Upper lobe of left lung (tissue), 6 donors: ENCODE data around the gene UBE2C. TPM values are rescaled to one million over a fixed set of nuclear protein-coding genes. Genes with fewer than 3 reads are reported as not detected.

Source experiments
- ATAC-seq, 2 donors: fragments of 200-7000 bp; cut with Tn5 transposase; one replicate each; pipeline ENCODE4 v1.9.1; 2022; ENCODE audit warnings: mild to moderate bottlenecking in 2 of 2, moderate library complexity in 2 of 2; ENCODE audit not compliant: low FRiP score in 2 of 2
- DNase-seq, 2 donors: peaks; one replicate each; pipeline ENCODE4 v3.0.0-alpha.2; 2019 to 2020
- H3K27ac ChIP-seq, 4 donors: fragments of 200-600 bp; sonication (generic); one replicate each; pipeline ENCODE4 v1.5.1; 2016 to 2019
- H3K27me3 ChIP-seq, 4 donors: fragments of 200-600 bp; sonication (generic); one replicate each; pipeline ENCODE4 v1.5.1; 2017 to 2019
- H3K36me3 ChIP-seq, 4 donors: fragments of 200-600 bp; sonication (generic); one replicate each; pipeline ENCODE4 v1.5.1; 2016 to 2019
- H3K4me1 ChIP-seq, 4 donors: fragments of 200-600 bp; sonication (generic); one replicate each; pipeline ENCODE4 v1.5.1; 2018 to 2019
- H3K4me3 ChIP-seq, 4 donors: fragments of 200-600 bp; sonication (generic); one replicate each; pipeline ENCODE4 v1.5.1; 2017 to 2019; ENCODE audit warnings: mild to moderate bottlenecking in 2 of 4, moderate library complexity in 1 of 4
- H3K9me3 ChIP-seq, 4 donors: fragments of 200-600 bp; sonication (generic); one replicate each; pipeline ENCODE4 v1.5.1; 2018 to 2019
- EP300 ChIP-seq, 4 donors: sonication (generic); formaldehyde crosslinking; IDR thresholded peaks; one replicate each; pipeline ENCODE4 v1.5.1; 2017; ENCODE audit warnings: antibody characterized with exemption in 4 of 4, control low read depth in 2 of 4
- POLR2A ChIP-seq, 4 donors: fragments of 450-650 bp; IDR thresholded peaks; one replicate each; pipeline ENCODE4 v1.5.1; 2016 to 2017; ENCODE audit warnings: antibody characterized with exemption in 4 of 4, mild to moderate bottlenecking in 2 of 4
- POLR2AphosphoS5 ChIP-seq, 2 donors: sonication (generic); formaldehyde crosslinking; IDR thresholded peaks; one replicate each; pipeline ENCODE4 v1.5.1; 2017; ENCODE audit warnings: antibody characterized with exemption in 2 of 2
- WGBS, 2 donors: methylation state at CpG; one replicate each; pipeline ENCODE4 v1.1.5; 2017 to 2018; 5-methylcytosine and 5-hydroxymethylcytosine counted together
- total RNA-seq, 6 donors: library from RNA; depleted of rRNA in 4 of 6; stranded (reverse); fragments of >200 nt in 4 of 6; gene quantifications; one replicate each; pipeline versions ENCODE4 v1.1.0 to v1.2.1, GENCODE V29; 2016 to 2021
- TF ChIP-seq, protein P1 (sequence below), 6 experiments: fragments of 450-650 bp in 4 of 6; fragments of 200-600 bp in 2 of 6; sonication (generic) in 2 of 6; IDR thresholded peaks; one replicate each; pipeline ENCODE4 v1.5.1; 2016 to 2019; ENCODE audit warnings: antibody characterized with exemption in 6 of 6
- donor health status: DM: no; HTN: no; CAD: no; lungs with moderate emphysema.
- donor health status: DM: no; HTN: yes; CAD: no; lungs with severe emphysema.

The UBE2C gene
- total RNA-seq, 6 donors from 2014 or later: 1.1 to 12.5 (median 3.5) TPM; not detected in 2

DNA sequence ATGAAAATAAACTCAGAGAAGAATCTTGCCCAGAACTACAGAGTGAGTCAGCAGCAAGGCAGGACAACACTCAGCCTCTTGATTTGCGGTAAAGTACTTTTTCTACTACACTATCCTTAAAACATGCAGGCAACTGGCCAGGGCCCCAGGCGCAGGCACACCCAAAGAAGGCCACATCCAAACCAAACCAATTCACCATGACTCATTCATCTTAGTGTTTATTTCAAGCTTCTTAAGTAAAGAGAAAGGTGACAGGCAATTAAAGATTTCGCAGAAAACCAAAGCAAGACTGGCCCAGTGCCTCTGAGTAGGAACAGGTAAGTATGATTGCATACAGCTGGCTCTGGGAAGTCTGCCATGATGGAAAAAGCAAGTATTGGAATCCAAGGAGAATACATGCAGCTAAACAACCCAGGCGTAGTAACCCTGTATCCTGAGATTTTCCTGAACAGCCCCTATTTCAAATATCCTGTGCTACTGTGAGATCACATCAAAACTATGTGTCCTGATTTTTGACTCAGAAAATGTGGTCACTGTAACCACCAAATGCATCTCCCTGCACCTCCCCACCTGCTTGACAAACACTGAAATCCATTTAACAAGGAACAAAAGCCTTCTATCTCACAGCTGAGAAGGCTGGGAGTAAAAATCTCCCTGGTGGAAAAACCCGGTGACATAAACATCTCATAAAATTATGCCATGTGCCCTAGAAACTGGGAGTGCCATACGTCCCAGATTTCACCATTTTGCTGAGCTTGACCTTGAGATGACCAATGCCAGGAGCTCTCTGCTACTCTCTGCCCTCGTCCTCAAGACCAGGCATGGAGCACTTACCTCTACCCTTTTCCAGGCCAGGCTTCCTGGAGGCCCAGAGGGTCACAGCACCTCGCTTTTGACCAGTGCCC is 33.2 kb upstream of the UBE2C start:
- 50 to 52% methylated on average over 8 of the region's 8 CpGs for WGBS, 2 donors
- Histone ChIP-seq H3K9me3 (no peaks in the 10 kb centered on the region), H3K27ac (peak overlapping the region; percentile 68 to 92 (median 76)), H3K36me3 (no peaks in the 10 kb centered on the region), H3K4me3 (no peak overlapping the region), H3K27me3 (no peaks in the 10 kb centered on the region), H3K4me1 (peaks cover 27 to 61% (median 32%) of the 10 kb centered on the region in 4 donors)
- TF ChIP-seq EP300 (IDR thresholded peaks at IDR 0.05) (peak in 3 of 4 donors; percentile 46 to 92 (median 60)), POLR2AphosphoS5 (IDR thresholded peaks at IDR 0.05) (peak; percentile 60 to 65)
- TF ChIP-seq, protein P1, sequence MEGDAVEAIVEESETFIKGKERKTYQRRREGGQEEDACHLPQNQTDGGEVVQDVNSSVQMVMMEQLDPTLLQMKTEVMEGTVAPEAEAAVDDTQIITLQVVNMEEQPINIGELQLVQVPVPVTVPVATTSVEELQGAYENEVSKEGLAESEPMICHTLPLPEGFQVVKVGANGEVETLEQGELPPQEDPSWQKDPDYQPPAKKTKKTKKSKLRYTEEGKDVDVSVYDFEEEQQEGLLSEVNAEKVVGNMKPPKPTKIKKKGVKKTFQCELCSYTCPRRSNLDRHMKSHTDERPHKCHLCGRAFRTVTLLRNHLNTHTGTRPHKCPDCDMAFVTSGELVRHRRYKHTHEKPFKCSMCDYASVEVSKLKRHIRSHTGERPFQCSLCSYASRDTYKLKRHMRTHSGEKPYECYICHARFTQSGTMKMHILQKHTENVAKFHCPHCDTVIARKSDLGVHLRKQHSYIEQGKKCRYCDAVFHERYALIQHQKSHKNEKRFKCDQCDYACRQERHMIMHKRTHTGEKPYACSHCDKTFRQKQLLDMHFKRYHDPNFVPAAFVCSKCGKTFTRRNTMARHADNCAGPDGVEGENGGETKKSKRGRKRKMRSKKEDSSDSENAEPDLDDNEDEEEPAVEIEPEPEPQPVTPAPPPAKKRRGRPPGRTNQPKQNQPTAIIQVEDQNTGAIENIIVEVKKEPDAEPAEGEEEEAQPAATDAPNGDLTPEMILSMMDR (IDR thresholded peaks at IDR 0.05): no peak
- peak; percentile 87 to 94 for ATAC-seq
- peak; percentile 87 to 92 for DNase-seq

DNA sequence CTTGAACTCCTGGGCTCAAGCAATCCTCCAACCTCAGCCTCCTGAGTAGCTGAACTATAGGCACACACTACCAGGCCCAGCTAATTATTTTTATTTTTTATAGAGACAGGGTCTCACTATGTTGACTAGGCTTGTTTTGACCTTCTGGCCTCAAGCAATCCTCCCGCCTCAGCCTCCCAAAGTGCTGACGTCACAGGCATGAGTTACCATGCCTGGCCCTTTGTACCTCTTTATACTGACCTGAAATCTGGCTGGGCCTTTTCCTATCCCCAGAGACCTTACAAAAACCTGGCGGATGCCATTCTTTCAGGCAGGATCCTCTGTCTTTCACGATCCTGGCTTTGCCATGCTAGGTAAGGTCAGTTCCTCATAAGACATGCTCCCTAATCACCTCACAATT is 32.3 kb upstream of the UBE2C start:
- 67 to 93% methylated on average over 4 of the region's 4 CpGs for WGBS, 2 donors
- H3K4me3 ChIP-seq: no peak overlapping the region
- TF ChIP-seq POLR2AphosphoS5 (IDR thresholded peaks at IDR 0.05) (no peak), EP300 (IDR thresholded peaks at IDR 0.05) (no peak), POLR2A (IDR thresholded peaks at IDR 0.05) (no peak)
- TF ChIP-seq, protein P1 (IDR thresholded peaks at IDR 0.05): no peak
- H3K36me3 ChIP-seq: no peaks in the 10 kb centered on the region
- H3K27ac ChIP-seq: peak overlapping the region; percentile 68 to 92 (median 76)
- DNase-seq (no peak), ATAC-seq (no peak)
- no peaks in the 10 kb centered on the region for H3K27me3 ChIP-seq
- H3K9me3 ChIP-seq: no peaks in the 10 kb centered on the region
- H3K4me1 ChIP-seq: peaks cover 27 to 67% (median 34%) of the 10 kb centered on the region in 4 donors

DNA sequence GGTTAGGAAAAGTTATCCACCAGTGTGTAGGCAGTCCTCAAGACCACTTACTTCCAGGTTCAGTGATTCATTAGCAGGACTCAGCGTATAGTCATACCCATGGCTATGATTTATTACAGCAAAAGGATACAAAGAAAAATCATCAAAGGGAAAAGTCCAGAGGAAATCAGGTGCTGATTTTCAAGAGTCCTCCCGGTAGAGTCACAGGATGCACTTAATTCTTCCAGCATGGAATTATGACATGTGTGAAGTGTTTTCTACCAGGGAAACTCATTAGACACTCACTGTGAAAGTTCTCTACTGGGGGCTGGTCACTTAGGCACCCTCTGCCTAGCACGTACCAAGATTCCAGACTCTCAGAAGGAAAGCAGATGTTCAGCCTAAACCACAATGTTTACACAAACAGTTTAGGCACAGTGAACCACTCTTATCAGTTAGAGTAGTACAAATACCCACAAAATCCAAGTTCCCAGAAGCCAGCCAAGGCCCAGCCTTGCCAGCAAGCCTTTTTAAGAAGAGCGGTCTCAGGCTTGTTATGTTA is 31.0 kb upstream of the UBE2C start:
- peaks cover 27 to 67% (median 34%) of the 10 kb centered on the region in 4 donors for H3K4me1 ChIP-seq
- ATAC-seq (peak; percentile 34 to 44), DNase-seq (peak in 1 of 2 donors; percentile 58)
- WGBS, 2 donors: 45 to 57% methylated on average over 3 to 4 of the region's 4 CpGs
- H3K9me3 ChIP-seq: no peaks in the 10 kb centered on the region
- no peaks in the 10 kb centered on the region for H3K27me3 ChIP-seq
- TF ChIP-seq EP300 (IDR thresholded peaks at IDR 0.05) (peak in 2 of 4 donors; percentile 75 to 87), POLR2A (IDR thresholded peaks at IDR 0.05) (no peak), POLR2AphosphoS5 (IDR thresholded peaks at IDR 0.05) (peak in 1 of 2 donors; percentile 47)
- TF ChIP-seq, protein P1 (IDR thresholded peaks at IDR 0.05): no peak
- H3K4me3 ChIP-seq: no peak overlapping the region
- H3K27ac ChIP-seq: peak overlapping the region; percentile 68 to 92 (median 76)
- H3K36me3 ChIP-seq: no peaks in the 10 kb centered on the region

DNA sequence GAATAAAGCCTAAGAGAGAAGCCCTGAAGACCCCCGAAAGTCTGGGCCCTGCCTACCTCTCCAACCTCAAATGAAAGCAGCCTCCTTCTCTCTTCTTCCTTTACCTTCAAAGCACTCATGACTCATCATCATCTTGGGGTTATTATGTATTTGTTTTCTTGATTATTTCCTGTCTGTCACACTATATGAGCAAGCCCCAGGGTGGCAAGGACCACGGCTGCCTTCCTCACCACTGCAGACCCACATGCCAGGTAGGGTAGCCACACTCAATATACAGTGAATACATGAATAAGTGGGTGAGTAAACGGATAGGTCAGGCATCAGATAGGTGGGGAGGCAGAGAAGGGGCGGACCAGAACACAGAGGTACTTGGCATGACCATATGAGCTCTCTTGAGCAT is 29.6 kb upstream of the UBE2C start:
- DNase-seq (peak in 1 of 2 donors; percentile 27), ATAC-seq (no peak)
- TF ChIP-seq EP300 (IDR thresholded peaks at IDR 0.05) (no peak), POLR2A (IDR thresholded peaks at IDR 0.05) (no peak), POLR2AphosphoS5 (IDR thresholded peaks at IDR 0.05) (peak in 1 of 2 donors; percentile 11)
- TF ChIP-seq, protein P1 (IDR thresholded peaks at IDR 0.05): no peak
- Histone ChIP-seq H3K27me3 (no peaks in the 10 kb centered on the region), H3K9me3 (no peaks in the 10 kb centered on the region), H3K4me1 (peaks cover 26 to 59% (median 34%) of the 10 kb centered on the region in 4 donors), H3K36me3 (no peaks in the 10 kb centered on the region), H3K4me3 (no peak overlapping the region), H3K27ac (peak overlapping the region; percentile 18 to 92 (median 48))
- 51 to 73% methylated on average over 4 of the region's 4 CpGs for WGBS, 2 donors
